IMR-90 (cell line): ENCODE measurements around the gene KCNQ1. TPM values are rescaled to one million over a fixed set of nuclear protein-coding genes. Genes with fewer than 3 reads are reported as not detected.

ENCODE experiments used
- ATAC-seq: fragments of 200-7000 bp; cut with Tn5 transposase; 2 replicates; pipeline ENCODE4 v1.9.1; 2020; ENCODE audit warnings: low read depth, mild to moderate bottlenecking, moderate library complexity
- BruUV-seq: library from RNA; stranded (reverse); fragments of 400-500 nt; replicated peaks from 2 replicates; lab custom pipeline; 2021; lab: Mats Ljungman, UMichigan
- CTCF ChIA-PET: fragments of 300-600 bp; formaldehyde crosslinking; extraction: SDS; loops from one replicate; lab custom pipeline; 2021; ENCODE audit warnings: antibody characterized with exemption; lab: Yijun Ruan, JAX
- POLR2A ChIA-PET: fragments of 300-600 bp; sonication (Branson Sonifier 250); formaldehyde crosslinking; loops from one replicate; lab custom pipeline; 2022; ENCODE audit warnings: antibody characterized with exemption; ENCODE audit not compliant: unreplicated experiment; lab: Charles Lee
- DNase-seq: peaks from one replicate; pipeline ENCODE4 v3.0.0; 2013
- H2AFZ ChIP-seq: replicated peaks from 2 replicates; pipeline ENCODE3; 2013; ENCODE audit warnings: low read length, mild to moderate bottlenecking; ENCODE audit not compliant: poor library complexity
- H2AK5ac ChIP-seq: 2 replicates; pipeline ENCODE4 v1.6.1; 2013; ENCODE audit warnings: low read depth, low read length, inconsistent platforms
- H2AK9ac ChIP-seq: replicated peaks from 2 replicates; pipeline ENCODE3; 2013; ENCODE audit warnings: mild to moderate bottlenecking, low read depth, low read length, moderate library complexity; ENCODE audit not compliant: poor library complexity
- H2BK120ac ChIP-seq: 2 replicates; pipeline ENCODE4 v1.6.1; 2013; ENCODE audit warnings: low read depth, low read length, inconsistent platforms
- H2BK15ac ChIP-seq: 3 replicates; pipeline ENCODE4 v1.6.1; 2013; ENCODE audit warnings: low read depth, low read length, inconsistent platforms
- H2BK20ac ChIP-seq: 2 replicates; pipeline ENCODE4 v1.6.1; 2013; ENCODE audit warnings: low read depth, mild to moderate bottlenecking, inconsistent platforms, low read length, moderate library complexity
- H2BK5ac ChIP-seq: 2 replicates; pipeline ENCODE4 v1.6.1; 2013; ENCODE audit warnings: mild to moderate bottlenecking, low read depth, low read length, inconsistent platforms; ENCODE audit not compliant: poor library complexity, severe bottlenecking
- H3K14ac ChIP-seq: replicated peaks from 2 replicates; pipeline ENCODE4 v1.6.1; 2013; ENCODE audit warnings: low read depth, low read length, inconsistent platforms
- H3K18ac ChIP-seq: 2 replicates; pipeline ENCODE4 v1.6.1; 2013; ENCODE audit warnings: low read depth, low read length, control low read depth
- H3K23ac ChIP-seq: 2 replicates; pipeline ENCODE4 v1.6.1; 2013; ENCODE audit warnings: low read depth, low read length, inconsistent platforms
- H3K27ac ChIP-seq: 2 replicates; pipeline ENCODE4 v1.5.1; 2013; ENCODE audit warnings: mild to moderate bottlenecking, control low read depth, low read length; ENCODE audit not compliant: insufficient read depth
- H3K27me3 ChIP-seq: 2 replicates; pipeline ENCODE4 v1.6.1; 2013; ENCODE audit warnings: low read length; ENCODE audit not compliant: control insufficient read depth, insufficient read depth
- H3K36me3 ChIP-seq: 2 replicates; pipeline ENCODE4 v1.6.1; 2013; ENCODE audit warnings: low read length, mixed read lengths; ENCODE audit not compliant: control insufficient read depth, insufficient read depth
- H3K4ac ChIP-seq: 2 replicates; pipeline ENCODE4 v1.6.1; 2013; ENCODE audit warnings: low read depth, low read length, inconsistent platforms
- H3K4me1 ChIP-seq: 2 replicates; pipeline ENCODE4 v1.6.1; 2013; ENCODE audit warnings: low read length, mixed read lengths; ENCODE audit not compliant: control insufficient read depth, insufficient read depth
- H3K4me2 ChIP-seq: 2 replicates; pipeline ENCODE4 v1.6.1; 2013; ENCODE audit warnings: low read depth, mild to moderate bottlenecking, control low read depth, low read length, moderate library complexity
- H3K4me3 ChIP-seq: 2 replicates; pipeline ENCODE4 v1.5.1; 2013; ENCODE audit warnings: low read depth, mild to moderate bottlenecking, control low read depth, low read length, moderate library complexity; ENCODE audit not compliant: insufficient read depth
- H3K56ac ChIP-seq: 2 replicates; pipeline ENCODE4 v1.6.1; 2013; ENCODE audit warnings: low read length, inconsistent platforms; ENCODE audit not compliant: insufficient read depth; ENCODE audit errors: extremely low read depth
- H3K79me1 ChIP-seq, 2 experiments: 2 replicates each; pipeline ENCODE4 v1.6.1; 2013; ENCODE audit warnings: low read length in 2 of 2, inconsistent platforms in 1 of 2, low read depth in 1 of 2
- H3K9ac ChIP-seq: 2 replicates; pipeline ENCODE4 v1.6.1; 2013; ENCODE audit warnings: low read depth, low read length, control low read depth
- H3K9me1 ChIP-seq: 2 replicates; pipeline ENCODE4 v1.6.1; 2013; ENCODE audit warnings: low read length, inconsistent platforms; ENCODE audit not compliant: insufficient read depth
- H3K9me3 ChIP-seq: 2 replicates; pipeline ENCODE4 v1.6.1; 2013; ENCODE audit warnings: low read length; ENCODE audit not compliant: control insufficient read depth, insufficient read depth
- H4K20me1 ChIP-seq: 2 replicates; pipeline ENCODE4 v1.6.1; 2013; ENCODE audit warnings: low read length, inconsistent platforms; ENCODE audit not compliant: insufficient read depth
- H4K5ac ChIP-seq: 2 replicates; pipeline ENCODE4 v1.6.1; 2013; ENCODE audit warnings: mild to moderate bottlenecking, low read depth, low read length, control low read depth
- H4K8ac ChIP-seq, 2 experiments: 2 replicates each; pipeline ENCODE4 v1.6.1; 2013; ENCODE audit warnings: low read depth in 2 of 2, low read length in 2 of 2, control low read depth in 1 of 2, inconsistent platforms in 1 of 2
- H4K91ac ChIP-seq: 2 replicates; pipeline ENCODE4 v1.6.1; 2013; ENCODE audit warnings: low read depth, low read length, inconsistent platforms; ENCODE audit not compliant: insufficient read depth
- BHLHE40 ChIP-seq: fragments of 150-350 bp; IDR thresholded peaks from 2 replicates; pipeline ENCODE4 v1.6.1; 2016; ENCODE audit warnings: mild to moderate bottlenecking, low read depth, low read length
- CEBPB ChIP-seq: IDR thresholded peaks from 2 replicates; pipeline ENCODE4 v1.6.1; 2012; ENCODE audit warnings: low read depth, low read length, improper control_type of control experiment
- CHD1 ChIP-seq: IDR thresholded peaks from 2 replicates; pipeline ENCODE4 v1.6.1; 2012; ENCODE audit warnings: low read depth, low read length, improper control_type of control experiment
- CTCF ChIP-seq: conservative IDR thresholded peaks from 2 replicates; pipeline ENCODE4 v1.5.1; 2012; ENCODE audit warnings: mild to moderate bottlenecking, low read depth, low read length, improper control_type of control experiment
- ELK1 ChIP-seq: fragments of 150-350 bp; IDR thresholded peaks from 2 replicates; pipeline ENCODE4 v1.6.1; 2016; ENCODE audit warnings: low read depth, mild to moderate bottlenecking, low read length, moderate library complexity, borderline replicate concordance
- FOS ChIP-seq: fragments of 150-350 bp; IDR thresholded peaks from 2 replicates; pipeline ENCODE4 v1.6.1; 2016; ENCODE audit warnings: low read depth, low read length
- MAZ ChIP-seq: IDR thresholded peaks from 2 replicates; pipeline ENCODE4 v1.6.1; 2012; ENCODE audit warnings: low read depth, mild to moderate bottlenecking, low read length, improper control_type of control experiment, moderate library complexity, borderline replicate concordance
- MXI1 ChIP-seq: IDR thresholded peaks from 2 replicates; pipeline ENCODE4 v1.6.1; 2012; ENCODE audit warnings: low read depth, mild to moderate bottlenecking, low read length, moderate library complexity, borderline replicate concordance
- NFE2L2 ChIP-seq: fragments of 150-350 bp; IDR thresholded peaks from 2 replicates; pipeline ENCODE4 v1.6.1; 2016; ENCODE audit warnings: low read depth, mild to moderate bottlenecking, low read length
- POLR2A ChIP-seq: IDR thresholded peaks from 2 replicates; pipeline ENCODE4 v1.6.1; 2012; ENCODE audit warnings: mild to moderate bottlenecking, low read depth, low read length
- RCOR1 ChIP-seq: IDR thresholded peaks from 2 replicates; pipeline ENCODE4 v1.6.1; 2012; ENCODE audit warnings: mild to moderate bottlenecking, low read length, improper control_type of control experiment; ENCODE audit not compliant: insufficient replicate concordance
- RFX5 ChIP-seq: IDR thresholded peaks from 2 replicates; pipeline ENCODE4 v1.8.0; 2012; ENCODE audit warnings: low read depth, mild to moderate bottlenecking, low read length, moderate library complexity
- SMC3 ChIP-seq: fragments of 150-350 bp; IDR thresholded peaks from 2 replicates; pipeline ENCODE4 v1.6.1; 2016; ENCODE audit warnings: low read depth, mild to moderate bottlenecking, antibody characterized with exemption, low read length, moderate library complexity
- USF2 ChIP-seq: fragments of 150-350 bp; IDR thresholded peaks from 2 replicates; pipeline ENCODE4 v1.6.1; 2017; ENCODE audit warnings: mild to moderate bottlenecking, antibody characterized with exemption, low read length, low read depth
- WGBS, 2 experiments: methylation state at CpG; one replicate each; pipeline versions ENCODE4 v1.1.5 to v1.1.7; 2013; ENCODE audit warnings: missing lambda C conversion rate in 2 of 2; ENCODE audit not compliant: insufficient read length in 1 of 2; ENCODE audit errors: extremely low coverage in 2 of 2; 5-methylcytosine and 5-hydroxymethylcytosine counted together
- dilution Hi-C: fragments of 300-500 bp; cut with HindIII; formaldehyde crosslinking; loops from one replicate; pipeline ENCODE4 v1.14.3; 2018; ENCODE audit warnings: low sequenced_read_pairs; ENCODE audit not compliant: unreplicated experiment
- in situ Hi-C: fragments of 300-500 bp; cut with MboI; formaldehyde crosslinking; loops from 3 replicates; pipeline ENCODE4 v1.14.3; 2019; ENCODE audit warnings: low sequenced_read_pairs, inconsistent platforms, mixed read lengths
- intact Hi-C: fragments of 100-400 bp; cut with micrococcal nuclease; formaldehyde crosslinking; loops from 2 replicates; pipeline ENCODE4 v1.10.0; 2022
- polyA plus RNA-seq, 3 experiments: library from polyadenylated mRNA; depleted of rRNA; stranded (reverse); fragments of >200 nt; gene quantifications; 2 replicates each; pipeline ENCODE4 v1.2.3, GENCODE V29; 2012; ENCODE audit warnings: low replicate concordance in 1 of 3
- total RNA-seq: library from RNA; depleted of rRNA; stranded (reverse); fragments of >200 nt; gene quantifications from 2 replicates; pipeline ENCODE4 v1.2.3, GENCODE V29; 2012

Gene KCNQ1
- total and polyA plus RNA-seq, 2 of the 4 experiments (the other 2 are of a cell fraction), result 0.07 TPM; not detected in 1

- Histone ChIP-seq H3K27me3 (peaks cover 47% of the 10 kb centered on the region), H4K20me1 (no peaks in the 10 kb centered on the region; the same call in 1 of the 2 replicates), H3K56ac (no peak overlapping the region), H3K4me3 (no peak overlapping the region), H2AFZ (no peak overlapping the region), H2BK15ac (no peak overlapping the region), H3K9me3 (peaks cover 4% of the 10 kb centered on the region; the same call in 1 of the 2 replicates), H3K23ac (no peak overlapping the region), H3K9ac (no peak overlapping the region), H2AK9ac (no peak overlapping the region), H3K4me2 (no peak overlapping the region), H4K91ac (no peak overlapping the region), H2AK5ac (no peak overlapping the region), H2BK5ac (no peak overlapping the region), H3K27ac (no peak overlapping the region), H3K4me1 (no peaks in the 10 kb centered on the region), H3K36me3 (no peaks in the 10 kb centered on the region), H4K5ac (no peak overlapping the region), H3K9me1 (no peaks in the 10 kb centered on the region), H3K79me1 (no peaks in the 10 kb centered on the region), H2BK20ac (no peak overlapping the region), H4K8ac (no peak overlapping the region), H2BK120ac (no peak overlapping the region), H3K14ac (no peak overlapping the region), H3K18ac (no peak overlapping the region), H3K4ac (no peak overlapping the region)
- DNase-seq (no peak), ATAC-seq (no peak)
- in situ Hi-C loops (no loop called here), intact Hi-C loops (no loop called here), dilution Hi-C loops (no loop called here)
- CTCF ChIA-PET, result no interaction called here
- BruUV-seq, result no TSS peak
- WGBS, 2 experiments, result 40% methylated on average over 1 of the region's 12 CpGs; no CpG with 5 or more reads in 1 of the 2 experiments
- TF ChIP-seq CHD1 (no peak), CTCF (no peak), MAZ (no peak), USF2 (no peak), RCOR1 (no peak), SMC3 (no peak), POLR2A (no peak), CEBPB (no peak), MXI1 (no peak), NFE2L2 (no peak), ELK1 (no peak), FOS (no peak), RFX5 (no peak), BHLHE40 (no peak)
- POLR2A ChIA-PET, result no interaction called here
Measured at GRCh38 chr11:2555891-2556290, 111.1 kb downstream of the KCNQ1 start.
